Activated CD4-positive, alpha-beta T cell treated with anti-CD3 and anti-CD28 coated beads, Interleukin-2, amount 50 U/mL, for 4 hours (primary cell): ENCODE measurements around the gene ANKFN1.

Experiments
- DNase-seq, 2 experiments: peaks; one replicate each; pipeline ENCODE4 v3.0.0-alpha.2; 2020

ANKFN1 gene

GRCh38 chr17:56445692-56446411 is 292.6 kb downstream of the ANKFN1 start:
- DNase-seq, result no peak

GRCh38 chr17:56447171-56447570 is 293.9 kb downstream of the ANKFN1 start:
- DNase-seq, result no peak

- DNase-seq, result no peak
Measured at GRCh38 chr17:56448371-56448770, 295.1 kb downstream of the ANKFN1 start.

- no peak for DNase-seq
Measured at GRCh38 chr17:56449176-56449575, 295.9 kb downstream of the ANKFN1 start.

GRCh38 chr17:56451629-56452028 is 298.4 kb downstream of the ANKFN1 start:
- DNase-seq, result no peak

GRCh38 chr17:56452461-56452860 is 299.2 kb downstream of the ANKFN1 start:
- no peak for DNase-seq

GRCh38 chr17:56457501-56457900 is 304.2 kb downstream of the ANKFN1 start:
- no peak for DNase-seq

- no peak for DNase-seq
Measured at GRCh38 chr17:56465886-56466285, 312.6 kb downstream of the ANKFN1 start.

- DNase-seq, result no peak
Measured at GRCh38 chr17:56468840-56469239, 315.6 kb downstream of the ANKFN1 start.

GRCh38 chr17:56471696-56472095 is 318.4 kb downstream of the ANKFN1 start:
- no peak for DNase-seq

- no peak for DNase-seq
Measured at GRCh38 chr17:56475116-56475515, 321.8 kb downstream of the ANKFN1 start.

- DNase-seq, result no peak
Measured at GRCh38 chr17:56478836-56479447, 325.7 kb downstream of the ANKFN1 start.

- no peak for DNase-seq
Measured at GRCh38 chr17:56480501-56480900, 327.2 kb downstream of the ANKFN1 start.

- no peak for DNase-seq
Measured at GRCh38 chr17:56481659-56482058, 328.4 kb downstream of the ANKFN1 start.

GRCh38 chr17:56482229-56482628 is 329.0 kb downstream of the ANKFN1 start:
- DNase-seq, result no peak

- no peak for DNase-seq
Measured at GRCh38 chr17:56486732-56487131, 333.5 kb downstream of the ANKFN1 start.

GRCh38 chr17:56488800-56489199 is 335.5 kb downstream of the ANKFN1 start:
- DNase-seq, result no peak

- no peak for DNase-seq
Measured at GRCh38 chr17:56489980-56490379, 336.7 kb downstream of the ANKFN1 start.

- no peak for DNase-seq
Measured at GRCh38 chr17:56495556-56495955, 342.3 kb downstream of the ANKFN1 start.

- no peak for DNase-seq
Measured at GRCh38 chr17:56497132-56497531, 343.9 kb downstream of the ANKFN1 start.

GRCh38 chr17:56499799-56500388 is 346.6 kb downstream of the ANKFN1 start:
- DNase-seq, result peak; percentile 5 to 7

- DNase-seq, result no peak
Measured at GRCh38 chr17:56502120-56502654, 348.9 kb downstream of the ANKFN1 start.

GRCh38 chr17:56505154-56505756 is 352.0 kb downstream of the ANKFN1 start:
- DNase-seq, result no peak

- no peak for DNase-seq
Measured at GRCh38 chr17:56506349-56506748, 353.1 kb downstream of the ANKFN1 start.
